ENCODE results near the gene ITPR1. TPM values are rescaled to one million over a fixed set of nuclear protein-coding genes. Genes with fewer than 3 reads are reported as not detected.

Gene ITPR1
- total RNA-seq, 1 experiment from 2014 or later, result 11.3 TPM

- H3K4me3 ChIP-seq, result no peak overlapping the region
- no TSS peak for BruUV-seq (replicated peaks)
- CTCF ChIA-PET, result no interaction called here
Observed at GRCh38 chr3:4771243-4771642, 278.1 kb downstream of the ITPR1 start.

GRCh38 chr3:4772171-4772804, 279.1 kb downstream of the ITPR1 start:
- Histone ChIP-seq H3K9me2 (ENCODE audit: insufficient read depth) (no peaks in the 10 kb centered on the region), H2AFZ (no peak overlapping the region), H3K9me3 (ENCODE audit: insufficient read depth, low read depth) (no peaks in the 10 kb centered on the region), H3F3A (ENCODE audit: insufficient read depth, low read depth) (peaks cover 3% of the 10 kb centered on the region; the same call in 1 of the 2 replicates), H4K20me1 (ENCODE audit: insufficient read depth) (no peaks in the 10 kb centered on the region), H3K4me3 (no peak overlapping the region), H3K27me3 (ENCODE audit: insufficient read depth, low read depth) (no peaks in the 10 kb centered on the region), H3K36me3 (ENCODE audit: low read depth) (no peaks in the 10 kb centered on the region), H3K4me1 (replicated peaks; ENCODE audit: insufficient read depth) (peaks cover 11% of the 10 kb centered on the region), H3K79me2 (ENCODE audit: low read depth) (no peaks in the 10 kb centered on the region), H3K4me2 (no peak overlapping the region), H3K27ac (peak overlapping the region; percentile 60)
- intact Hi-C loops (cut with micrococcal nuclease; ENCODE audit: unreplicated experiment), result no loop called here
- DNase-seq, result peak in 1 of 2 experiments; percentile 69
- TF ChIP-seq, protein P1, sequence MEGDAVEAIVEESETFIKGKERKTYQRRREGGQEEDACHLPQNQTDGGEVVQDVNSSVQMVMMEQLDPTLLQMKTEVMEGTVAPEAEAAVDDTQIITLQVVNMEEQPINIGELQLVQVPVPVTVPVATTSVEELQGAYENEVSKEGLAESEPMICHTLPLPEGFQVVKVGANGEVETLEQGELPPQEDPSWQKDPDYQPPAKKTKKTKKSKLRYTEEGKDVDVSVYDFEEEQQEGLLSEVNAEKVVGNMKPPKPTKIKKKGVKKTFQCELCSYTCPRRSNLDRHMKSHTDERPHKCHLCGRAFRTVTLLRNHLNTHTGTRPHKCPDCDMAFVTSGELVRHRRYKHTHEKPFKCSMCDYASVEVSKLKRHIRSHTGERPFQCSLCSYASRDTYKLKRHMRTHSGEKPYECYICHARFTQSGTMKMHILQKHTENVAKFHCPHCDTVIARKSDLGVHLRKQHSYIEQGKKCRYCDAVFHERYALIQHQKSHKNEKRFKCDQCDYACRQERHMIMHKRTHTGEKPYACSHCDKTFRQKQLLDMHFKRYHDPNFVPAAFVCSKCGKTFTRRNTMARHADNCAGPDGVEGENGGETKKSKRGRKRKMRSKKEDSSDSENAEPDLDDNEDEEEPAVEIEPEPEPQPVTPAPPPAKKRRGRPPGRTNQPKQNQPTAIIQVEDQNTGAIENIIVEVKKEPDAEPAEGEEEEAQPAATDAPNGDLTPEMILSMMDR (conservative IDR thresholded peaks at IDR 0.05), result no peak
- CTCF ChIA-PET, result no interaction called here
- BruUV-seq (replicated peaks), result no TSS peak
- POLR2A ChIA-PET (ENCODE audit: unreplicated experiment), result no interaction called here

More at GRCh38 chr3:4771243-4771642, 278.1 kb downstream of the ITPR1 start:
- H4K20me1 ChIP-seq (ENCODE audit: insufficient read depth), result no peaks in the 10 kb centered on the region
- POLR2A ChIA-PET (ENCODE audit: unreplicated experiment), result no interaction called here
- no peak for DNase-seq
- H3K79me2 ChIP-seq (ENCODE audit: low read depth), result no peaks in the 10 kb centered on the region
- no peaks in the 10 kb centered on the region for H3K9me2 ChIP-seq (ENCODE audit: insufficient read depth)
- TF ChIP-seq EZH2 (IDR thresholded peaks at IDR 0.05; ENCODE audit: low read depth), result no peak
- TF ChIP-seq, protein P1 (conservative IDR thresholded peaks at IDR 0.05), result no peak
- H3F3A ChIP-seq (ENCODE audit: insufficient read depth, low read depth), result no peaks in the 10 kb centered on the region
- H2AFZ ChIP-seq, result no peak overlapping the region
- 0 out of 2 replicates have a peak, but pooled peaks cover under 1% of the 10 kb centered on the region for H3K4me1 ChIP-seq (replicated peaks; ENCODE audit: insufficient read depth)
- no peaks in the 10 kb centered on the region for H3K27me3 ChIP-seq (ENCODE audit: insufficient read depth, low read depth)
- no peak overlapping the region for H3K27ac ChIP-seq
- no peak overlapping the region for H3K4me2 ChIP-seq
- no peaks in the 10 kb centered on the region for H3K36me3 ChIP-seq (ENCODE audit: low read depth)
- H3K9me3 ChIP-seq (ENCODE audit: insufficient read depth, low read depth), result no peaks in the 10 kb centered on the region
- intact Hi-C loops (cut with micrococcal nuclease; ENCODE audit: unreplicated experiment), result no loop called here

DNA sequence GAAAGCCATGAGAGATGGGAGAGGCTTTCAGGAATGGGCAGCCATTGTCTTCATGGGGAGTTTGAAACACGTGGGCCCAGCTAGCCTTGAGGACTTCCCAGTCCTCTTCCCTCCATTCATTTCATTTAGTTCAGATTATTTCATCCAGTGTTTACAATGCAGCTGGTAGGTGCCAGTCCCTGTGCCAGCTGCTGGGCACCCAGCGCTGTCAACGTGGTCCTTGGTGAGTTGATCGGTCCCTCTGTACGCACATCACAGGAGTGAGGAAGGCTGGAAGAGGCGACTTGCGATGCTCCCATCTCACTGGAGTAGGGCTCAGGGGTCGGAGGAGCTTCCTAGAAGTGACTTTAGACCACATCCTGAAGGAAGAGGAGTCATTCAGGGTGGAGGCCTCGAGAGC, 279.7 kb downstream of the ITPR1 start:
- intact Hi-C loops (cut with micrococcal nuclease; ENCODE audit: unreplicated experiment), result no loop called here
- H3K9me3 ChIP-seq (ENCODE audit: insufficient read depth, low read depth), result no peaks in the 10 kb centered on the region
- no peak overlapping the region for H3K4me2 ChIP-seq
- peaks cover 14% of the 10 kb centered on the region for H3K4me1 ChIP-seq (replicated peaks; ENCODE audit: insufficient read depth)
- no peaks in the 10 kb centered on the region for H4K20me1 ChIP-seq (ENCODE audit: insufficient read depth)
- H3K27ac ChIP-seq, result peak overlapping the region; percentile 60
- no peak overlapping the region for H2AFZ ChIP-seq
- DNase-seq, result no peak
- no peaks in the 10 kb centered on the region for H3K79me2 ChIP-seq (ENCODE audit: low read depth)
- no peak for TF ChIP-seq EZH2 (IDR thresholded peaks at IDR 0.05; ENCODE audit: low read depth)
- TF ChIP-seq, protein P1 (conservative IDR thresholded peaks at IDR 0.05), result no peak
- ChIA-PET POLR2A (ENCODE audit: unreplicated experiment) (no interaction called here), CTCF (no interaction called here)
- BruUV-seq (replicated peaks), result no TSS peak
- no peak overlapping the region for H3K4me3 ChIP-seq
- no peaks in the 10 kb centered on the region for H3K27me3 ChIP-seq (ENCODE audit: insufficient read depth, low read depth)
- H3K9me2 ChIP-seq (ENCODE audit: insufficient read depth), result no peaks in the 10 kb centered on the region
- peaks cover 4% of the 10 kb centered on the region; the same call in 1 of the 2 replicates for H3F3A ChIP-seq (ENCODE audit: insufficient read depth, low read depth)
- H3K36me3 ChIP-seq (ENCODE audit: low read depth), result no peaks in the 10 kb centered on the region

Measured in PC-9 (cell line).